CD4-positive, alpha-beta T cell (primary cell): ENCODE results near the gene PTF1A. TPM values are rescaled to one million over a fixed set of nuclear protein-coding genes. Genes with fewer than 3 reads are reported as not detected.
A peak's percentile ranks its signal among the peaks of the same experiment; 100 is the strongest.

Experiments
- ATAC-seq: fragments of 200-7000 bp; cut with Tn5 transposase; one replicate; pipeline ENCODE4 v1.10.0; 2022; ENCODE audit warnings: mild to moderate bottlenecking; ENCODE audit not compliant: poor library complexity
- CTCF ChIA-PET: fragments of 350-600 bp; sonication (Branson Sonifier 250); formaldehyde crosslinking; loops from one replicate; lab custom pipeline; 2021; ENCODE audit warnings: antibody characterized with exemption, inconsistent platforms; lab: Charles Lee
- POLR2A ChIA-PET: fragments of 350-600 bp; sonication (Branson Sonifier 250); formaldehyde crosslinking; loops from one replicate; lab custom pipeline; 2021; ENCODE audit warnings: antibody characterized with exemption, inconsistent platforms; lab: Charles Lee
- DNase-seq, 14 experiments: peaks; one replicate each; pipeline ENCODE4 v3.0.0-alpha.2; 2013 to 2020; ENCODE audit warnings: mixed read lengths in 2 of 14
- H3K27ac ChIP-seq, 2 donors: one replicate each; pipeline versions ENCODE4 v1.5.1 to v1.7.0; 2013; ENCODE audit warnings: low read length in 2 of 2, low read depth in 1 of 2, mild to moderate bottlenecking in 1 of 2
- H3K27me3 ChIP-seq, 2 experiments: 1 replicate in 1 of 2; 2 replicates in 1 of 2; pipeline versions ENCODE4 v1.6.1 to v1.7.0; 2013; ENCODE audit warnings: low read length in 2 of 2, control low read depth in 1 of 2, mild to moderate bottlenecking in 1 of 2, moderate library complexity in 1 of 2; ENCODE audit not compliant: insufficient read depth in 2 of 2, control insufficient read depth in 1 of 2
- H3K36me3 ChIP-seq: one replicate; pipeline ENCODE4 v1.6.1; 2013; ENCODE audit warnings: low read length, control low read depth; ENCODE audit not compliant: insufficient read depth
- H3K4me1 ChIP-seq: one replicate; pipeline ENCODE4 v1.6.1; 2013; ENCODE audit warnings: low read length, control low read depth; ENCODE audit not compliant: insufficient read depth
- H3K4me3 ChIP-seq: one replicate; pipeline ENCODE4 v1.5.1; 2013; ENCODE audit warnings: mild to moderate bottlenecking, low read length, moderate library complexity
- H3K9me3 ChIP-seq, 2 experiments: 1 replicate in 1 of 2; 2 replicates in 1 of 2; pipeline versions ENCODE4 v1.6.1 to v1.7.0; 2013; ENCODE audit warnings: low read length in 2 of 2, mild to moderate bottlenecking in 2 of 2, control low read depth in 1 of 2, moderate library complexity in 1 of 2; ENCODE audit not compliant: control insufficient read depth in 1 of 2, insufficient read depth in 1 of 2
- H3K27ac Mint-ChIP-seq: one replicate; pipeline ENCODE4 v1.8.0; 2020; ENCODE audit warnings: mixed read lengths
- H3K27me3 Mint-ChIP-seq: one replicate; pipeline ENCODE4 v1.8.0; 2021; ENCODE audit warnings: mixed read lengths
- H3K36me3 Mint-ChIP-seq: one replicate; pipeline ENCODE4 v1.8.0; 2021; ENCODE audit warnings: low read depth, mixed read lengths
- H3K4me1 Mint-ChIP-seq: one replicate; pipeline ENCODE4 v1.8.0; 2021; ENCODE audit warnings: low read depth, mixed read lengths
- H3K4me3 Mint-ChIP-seq: one replicate; pipeline ENCODE4 v1.8.0; 2020; ENCODE audit warnings: mild to moderate bottlenecking, mixed read lengths
- H3K9me3 Mint-ChIP-seq: one replicate; pipeline ENCODE4 v1.8.0; 2020; ENCODE audit warnings: mixed read lengths
- intact Hi-C, 2 experiments: fragments of 100-400 bp; cut with DNase I in 1 of 2; cut with micrococcal nuclease in 1 of 2; formaldehyde crosslinking; loops; one replicate each; pipeline versions ENCODE4 v1.15.1 to v1.9.0; 2023 to 2025; cut with DNase I, micrococcal nuclease
- total RNA-seq, 174 experiments: library from RNA in 2 of 174; stranded (reverse) in 2 of 174; gene quantifications; one replicate each; pipeline ENCODE4 v1.2.3 and lab custom pipeline; 2021 to 2026
- TF ChIP-seq, protein P1 (sequence below): fragments of 200-600 bp; IDR thresholded peaks from one replicate; pipeline ENCODE4 v1.8.0; 2022; ENCODE audit warnings: antibody characterized with exemption, mild to moderate bottlenecking

PTF1A gene
- total RNA-seq, 2 experiments from 2014 or later = not detected

DNA sequence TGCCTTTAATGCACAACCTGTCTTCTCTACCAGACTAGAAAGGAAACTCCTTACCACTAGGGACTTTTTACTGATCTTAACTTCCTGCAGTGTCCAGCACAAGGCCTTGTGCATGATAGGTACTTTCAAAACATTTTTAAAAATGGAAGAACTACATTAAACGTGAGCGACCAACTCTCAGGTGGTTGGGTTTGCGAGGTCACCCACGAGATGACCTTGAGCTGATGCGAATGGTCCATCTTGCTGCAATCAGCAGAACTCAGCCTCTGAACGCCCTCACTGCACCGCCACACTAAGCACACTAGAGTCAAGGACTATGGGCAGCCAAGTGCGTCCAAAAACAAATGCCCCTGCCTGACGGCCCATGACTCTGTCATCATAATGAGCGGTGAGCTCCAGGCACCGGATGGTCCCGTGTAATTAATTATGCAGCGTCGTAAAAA, 34.9 kb upstream of the PTF1A start:
- no peaks in the 10 kb centered on the region for H3K4me1 Mint-ChIP-seq
- ATAC-seq (no peak), DNase-seq (no peak)
- Histone ChIP-seq H3K4me1 (no peaks in the 10 kb centered on the region), H3K27me3 (peaks cover 11 to 16% of the 10 kb centered on the region in 2 experiments), H3K9me3 (no peaks in the 10 kb centered on the region), H3K27ac (no peak overlapping the region), H3K4me3 (no peak overlapping the region), H3K36me3 (no peaks in the 10 kb centered on the region)
- TF ChIP-seq, protein P1, sequence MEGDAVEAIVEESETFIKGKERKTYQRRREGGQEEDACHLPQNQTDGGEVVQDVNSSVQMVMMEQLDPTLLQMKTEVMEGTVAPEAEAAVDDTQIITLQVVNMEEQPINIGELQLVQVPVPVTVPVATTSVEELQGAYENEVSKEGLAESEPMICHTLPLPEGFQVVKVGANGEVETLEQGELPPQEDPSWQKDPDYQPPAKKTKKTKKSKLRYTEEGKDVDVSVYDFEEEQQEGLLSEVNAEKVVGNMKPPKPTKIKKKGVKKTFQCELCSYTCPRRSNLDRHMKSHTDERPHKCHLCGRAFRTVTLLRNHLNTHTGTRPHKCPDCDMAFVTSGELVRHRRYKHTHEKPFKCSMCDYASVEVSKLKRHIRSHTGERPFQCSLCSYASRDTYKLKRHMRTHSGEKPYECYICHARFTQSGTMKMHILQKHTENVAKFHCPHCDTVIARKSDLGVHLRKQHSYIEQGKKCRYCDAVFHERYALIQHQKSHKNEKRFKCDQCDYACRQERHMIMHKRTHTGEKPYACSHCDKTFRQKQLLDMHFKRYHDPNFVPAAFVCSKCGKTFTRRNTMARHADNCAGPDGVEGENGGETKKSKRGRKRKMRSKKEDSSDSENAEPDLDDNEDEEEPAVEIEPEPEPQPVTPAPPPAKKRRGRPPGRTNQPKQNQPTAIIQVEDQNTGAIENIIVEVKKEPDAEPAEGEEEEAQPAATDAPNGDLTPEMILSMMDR = no peak
- intact Hi-C loops = loop anchor here in 1 of 2 experiments (2.0 kb wide), 1 partner anchor 546 kb away; no protein-coding TSS in a partner anchor
- POLR2A ChIA-PET = no interaction called here
- peaks cover 48% of the 10 kb centered on the region for H3K27me3 Mint-ChIP-seq
- no peak overlapping the region for H3K4me3 Mint-ChIP-seq
- H3K9me3 Mint-ChIP-seq = no peaks in the 10 kb centered on the region
- CTCF ChIA-PET = no interaction called here
- no peaks in the 10 kb centered on the region for H3K36me3 Mint-ChIP-seq
- no peak overlapping the region for H3K27ac Mint-ChIP-seq

DNA sequence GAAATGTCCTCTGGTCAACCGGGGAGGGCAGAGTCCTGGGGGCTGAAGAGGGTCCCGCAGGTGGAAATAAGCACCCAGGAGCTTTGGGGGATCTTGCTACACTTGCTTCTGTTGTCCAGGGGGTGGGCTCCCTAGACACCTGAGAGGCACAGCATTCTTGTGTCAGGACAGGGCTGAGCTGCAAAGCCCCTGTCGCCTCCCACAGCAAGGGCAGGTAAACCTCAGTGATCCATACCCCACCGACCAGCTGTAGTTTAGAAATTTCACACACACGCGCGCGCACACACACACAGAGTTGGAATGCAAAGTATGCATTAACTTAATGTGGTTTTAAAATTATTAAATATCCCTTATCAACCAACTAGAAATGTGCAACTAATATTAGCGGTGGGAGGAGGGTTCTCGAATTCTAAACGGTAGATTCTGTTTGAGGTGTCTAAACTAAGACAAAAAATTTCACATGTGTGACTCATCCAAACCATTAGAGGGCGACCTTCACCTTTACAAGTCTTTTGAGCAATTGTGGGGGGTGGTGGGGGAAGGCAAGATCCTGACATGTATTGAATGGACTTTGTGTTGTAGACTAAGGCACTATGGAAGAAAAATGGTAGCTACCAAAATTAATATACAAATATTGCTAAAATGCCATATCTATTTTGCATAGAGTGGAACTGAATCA, 34.3 kb upstream of the PTF1A start:
- Histone ChIP-seq H3K36me3 (no peaks in the 10 kb centered on the region), H3K9me3 (no peaks in the 10 kb centered on the region), H3K27me3 (peaks cover 11 to 16% of the 10 kb centered on the region in 2 experiments), H3K4me1 (no peaks in the 10 kb centered on the region), H3K4me3 (no peak overlapping the region), H3K27ac (no peak overlapping the region)
- Mint-ChIP-seq H3K4me1 (no peaks in the 10 kb centered on the region), H3K9me3 (no peaks in the 10 kb centered on the region), H3K36me3 (no peaks in the 10 kb centered on the region), H3K27ac (no peak overlapping the region), H3K4me3 (no peak overlapping the region), H3K27me3 (peaks cover 48% of the 10 kb centered on the region)
- CTCF ChIA-PET = no interaction called here
- DNase-seq (peak in 3 of 14 experiments; percentile 4 to 40 (median 29)), ATAC-seq (no peak)
- intact Hi-C loops = loop anchor here (1.0 to 2.0 kb wide), 4 partner anchors 545 to 1399 kb away; no protein-coding TSS in a partner anchor
- TF ChIP-seq, protein P1 = no peak
- POLR2A ChIA-PET = no interaction called here

DNA sequence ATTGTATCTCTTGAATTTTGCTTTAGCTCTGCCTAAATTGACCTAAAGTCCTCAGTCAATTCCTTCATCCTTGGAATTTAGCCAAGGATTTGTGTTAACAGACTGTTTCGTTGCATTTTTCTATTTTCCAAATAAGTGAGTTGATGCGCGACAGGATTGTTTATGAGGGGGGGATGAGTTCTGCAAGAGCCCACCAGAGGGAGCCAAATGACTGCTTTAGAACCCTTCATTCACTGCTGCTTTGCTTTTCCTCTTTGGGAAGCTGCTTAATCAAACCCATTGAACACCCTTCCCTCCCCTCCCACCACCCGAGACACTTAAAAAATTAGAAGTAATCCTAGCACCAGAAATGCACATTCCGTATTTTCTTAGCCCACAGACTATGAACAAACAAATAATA, 33.7 kb upstream of the PTF1A start:
- intact Hi-C loops = loop anchor here (1.0 to 2.0 kb wide), 3 partner anchors 1038 to 1398 kb away; no protein-coding TSS in a partner anchor
- DNase-seq (peak in 13 of 14 experiments; percentile 6 to 66 (median 18)), ATAC-seq (peak; percentile 32)
- H3K9me3 ChIP-seq = no peaks in the 10 kb centered on the region
- no peaks in the 10 kb centered on the region for H3K4me1 ChIP-seq
- Mint-ChIP-seq H3K4me3 (no peak overlapping the region), H3K27ac (no peak overlapping the region), H3K9me3 (no peaks in the 10 kb centered on the region), H3K4me1 (no peaks in the 10 kb centered on the region), H3K36me3 (no peaks in the 10 kb centered on the region), H3K27me3 (peaks cover 48% of the 10 kb centered on the region)
- H3K27me3 ChIP-seq = peaks cover 11 to 16% of the 10 kb centered on the region in 2 experiments
- CTCF ChIA-PET = no interaction called here
- POLR2A ChIA-PET = no interaction called here
- TF ChIP-seq, protein P1 = peak; percentile 83
- H3K4me3 ChIP-seq = no peak overlapping the region
- H3K36me3 ChIP-seq = no peaks in the 10 kb centered on the region
- no peak overlapping the region for H3K27ac ChIP-seq
